ENCODE results near the gene PKNOX2. TPM values are rescaled to one million over a fixed set of nuclear protein-coding genes. Genes with fewer than 3 reads are reported as not detected.

The PKNOX2 gene
- total RNA-seq, 2 experiments from 2014 or later, result not detected

GRCh38 chr11:125414121-125414520 lies 249.6 kb downstream of the PKNOX2 start:
- no peak for DNase-seq
- ChIA-PET CTCF (interaction anchor here (0.7 to 2.5 kb wide), 3 partner anchors 9 to 10 kb away, joined by 3 to 8 read pairs (median 3); no protein-coding TSS in a partner anchor), POLR2A (no interaction called here)
- Mint-ChIP-seq H3K4me1 (no peaks in the 10 kb centered on the region), H3K36me3 (ENCODE audit: low read depth) (no peaks in the 10 kb centered on the region), H3K27me3 (peaks cover 10% of the 10 kb centered on the region), H3K27ac (no peak overlapping the region), H3K4me3 (no peak overlapping the region), H3K9me3 (no peaks in the 10 kb centered on the region)

DNA sequence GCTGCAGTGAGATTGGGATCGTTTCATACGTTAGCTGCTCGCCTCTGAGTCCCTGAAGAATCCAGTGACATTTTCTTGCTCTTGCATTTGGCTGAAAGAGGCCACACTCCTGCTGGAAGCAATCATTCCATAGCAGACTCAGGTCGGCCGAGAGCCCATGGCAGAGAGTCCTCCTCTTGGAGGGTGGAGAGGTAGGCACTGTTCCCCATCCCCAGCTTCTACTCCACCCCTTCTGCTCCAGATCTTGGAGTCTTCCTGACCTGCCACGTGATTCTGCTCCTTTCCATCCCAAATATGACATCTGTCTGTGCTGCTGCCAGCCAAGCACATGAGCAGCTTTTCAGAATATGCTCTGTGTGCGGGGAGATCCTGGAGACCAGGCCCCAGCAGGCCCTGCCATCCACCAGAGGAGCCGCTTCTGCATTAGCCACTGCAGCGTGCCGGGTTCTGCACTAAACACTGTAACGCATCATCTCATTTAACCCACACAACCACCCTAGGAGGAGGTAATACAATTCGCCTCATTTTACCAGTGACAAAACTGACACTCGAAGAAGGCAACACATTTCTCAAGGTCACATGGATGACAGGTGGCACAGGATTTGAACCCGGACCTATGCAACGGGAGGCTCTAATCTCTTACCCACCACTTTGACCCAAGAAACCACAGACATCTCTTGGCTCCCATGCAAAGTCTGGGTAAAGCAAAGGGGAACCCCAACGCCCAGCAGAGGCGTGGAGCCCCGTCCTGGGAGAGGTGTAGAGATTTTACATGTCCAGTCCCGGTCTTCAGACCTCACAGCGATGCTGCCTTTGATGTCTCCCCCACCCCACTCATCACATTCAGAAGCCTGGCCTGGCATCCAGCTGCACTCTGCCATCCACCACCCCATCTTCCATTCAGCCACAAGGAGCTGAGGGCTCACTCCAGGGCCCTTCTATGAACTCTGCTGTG lies 252.7 kb downstream of the PKNOX2 start:
- no peaks in the 10 kb centered on the region for H3K36me3 Mint-ChIP-seq (ENCODE audit: low read depth)
- ChIA-PET POLR2A (no interaction called here), CTCF (interaction anchor here (1.1 kb wide), 1 partner anchor 10 kb away, joined by 3 read pairs; no protein-coding TSS in a partner anchor)
- no peak overlapping the region for H3K27ac Mint-ChIP-seq
- no peak for DNase-seq
- peaks cover 7% of the 10 kb centered on the region for H3K27me3 Mint-ChIP-seq
- H3K4me1 Mint-ChIP-seq, result no peaks in the 10 kb centered on the region
- no peaks in the 10 kb centered on the region for H3K9me3 Mint-ChIP-seq
- H3K4me3 Mint-ChIP-seq, result no peak overlapping the region

GRCh38 chr11:125418396-125418795 lies 253.8 kb downstream of the PKNOX2 start:
- Mint-ChIP-seq H3K9me3 (no peaks in the 10 kb centered on the region), H3K27me3 (peaks cover 7% of the 10 kb centered on the region), H3K36me3 (ENCODE audit: low read depth) (no peaks in the 10 kb centered on the region), H3K4me1 (no peaks in the 10 kb centered on the region), H3K27ac (no peak overlapping the region), H3K4me3 (no peak overlapping the region)
- ChIA-PET POLR2A (no interaction called here), CTCF (no interaction called here)
- no peak for DNase-seq

DNA sequence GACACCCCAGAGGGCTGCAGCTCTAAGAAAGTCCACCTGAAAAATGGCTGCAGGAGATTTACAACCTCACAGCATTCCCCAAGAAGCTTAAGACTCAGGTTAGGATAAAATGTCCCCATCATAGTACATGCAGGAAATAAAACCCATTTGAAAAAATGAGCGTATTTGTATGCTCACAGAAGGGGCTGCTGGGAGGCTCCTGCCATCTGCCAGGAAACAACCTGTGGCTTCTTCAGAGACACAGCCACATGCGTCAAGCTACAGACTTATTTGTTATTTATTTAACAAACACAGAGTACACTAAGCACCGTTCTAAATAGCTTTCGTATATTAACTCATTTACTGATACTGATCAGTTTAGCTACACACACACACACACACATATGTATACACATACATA lies 258.1 kb downstream of the PKNOX2 start:
- ChIA-PET POLR2A (no interaction called here), CTCF (interaction anchor here (0.6 to 1.0 kb wide), 3 partner anchors 8 to 280 kb away, joined by 3 to 4 read pairs (median 3); no protein-coding TSS in a partner anchor)
- H3K27me3 Mint-ChIP-seq, result peaks cover 9% of the 10 kb centered on the region
- H3K27ac Mint-ChIP-seq, result no peak overlapping the region
- no peaks in the 10 kb centered on the region for H3K9me3 Mint-ChIP-seq
- no peak overlapping the region for H3K4me3 Mint-ChIP-seq
- DNase-seq, result no peak
- H3K36me3 Mint-ChIP-seq (ENCODE audit: low read depth), result no peaks in the 10 kb centered on the region
- H3K4me1 Mint-ChIP-seq, result no peaks in the 10 kb centered on the region

DNA sequence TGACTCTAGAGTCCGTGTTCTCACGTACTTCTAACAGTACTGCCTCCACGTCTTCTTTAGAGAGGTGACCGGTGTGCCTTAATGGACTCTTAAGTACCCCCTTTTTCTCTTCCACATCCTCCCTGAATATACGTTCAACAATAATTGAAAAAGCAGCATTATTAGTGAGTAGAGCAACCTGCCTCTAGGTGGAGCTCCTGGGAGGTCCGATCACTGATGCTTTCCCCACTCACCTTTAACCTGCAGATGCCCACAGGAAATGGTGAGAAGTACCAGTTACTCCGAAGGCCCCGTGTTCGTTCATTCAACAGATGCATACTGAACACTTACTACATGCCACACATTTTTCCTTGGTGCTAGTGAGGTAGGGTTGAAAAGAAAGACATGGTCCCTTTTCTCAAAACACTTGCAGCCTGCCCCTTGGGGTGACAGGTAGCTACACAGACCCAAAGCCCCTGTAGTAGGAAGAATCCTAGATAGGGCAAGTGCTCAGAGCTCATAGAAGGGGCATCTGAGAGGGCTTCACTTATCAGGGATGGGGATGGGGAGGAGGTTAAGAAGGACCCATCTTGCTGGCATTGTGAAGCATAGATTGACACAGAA lies 258.8 kb downstream of the PKNOX2 start:
- Mint-ChIP-seq H3K4me3 (no peak overlapping the region), H3K27ac (no peak overlapping the region), H3K9me3 (no peaks in the 10 kb centered on the region), H3K4me1 (no peaks in the 10 kb centered on the region), H3K27me3 (peaks cover 9% of the 10 kb centered on the region), H3K36me3 (ENCODE audit: low read depth) (no peaks in the 10 kb centered on the region)
- DNase-seq, result no peak
- CTCF ChIA-PET, result interaction anchor here (0.6 to 1.0 kb wide), 3 partner anchors 9 to 281 kb away, joined by 3 to 4 read pairs (median 3); no protein-coding TSS in a partner anchor
- POLR2A ChIA-PET, result no interaction called here

- Mint-ChIP-seq H3K27me3 (peaks cover 7% of the 10 kb centered on the region), H3K27ac (no peak overlapping the region), H3K4me3 (no peak overlapping the region), H3K36me3 (ENCODE audit: low read depth) (no peaks in the 10 kb centered on the region), H3K4me1 (no peaks in the 10 kb centered on the region), H3K9me3 (no peaks in the 10 kb centered on the region)
- ChIA-PET POLR2A (no interaction called here), CTCF (no interaction called here)
- DNase-seq, result no peak
Measured at GRCh38 chr11:125425601-125426000, 261.1 kb downstream of the PKNOX2 start.

DNA sequence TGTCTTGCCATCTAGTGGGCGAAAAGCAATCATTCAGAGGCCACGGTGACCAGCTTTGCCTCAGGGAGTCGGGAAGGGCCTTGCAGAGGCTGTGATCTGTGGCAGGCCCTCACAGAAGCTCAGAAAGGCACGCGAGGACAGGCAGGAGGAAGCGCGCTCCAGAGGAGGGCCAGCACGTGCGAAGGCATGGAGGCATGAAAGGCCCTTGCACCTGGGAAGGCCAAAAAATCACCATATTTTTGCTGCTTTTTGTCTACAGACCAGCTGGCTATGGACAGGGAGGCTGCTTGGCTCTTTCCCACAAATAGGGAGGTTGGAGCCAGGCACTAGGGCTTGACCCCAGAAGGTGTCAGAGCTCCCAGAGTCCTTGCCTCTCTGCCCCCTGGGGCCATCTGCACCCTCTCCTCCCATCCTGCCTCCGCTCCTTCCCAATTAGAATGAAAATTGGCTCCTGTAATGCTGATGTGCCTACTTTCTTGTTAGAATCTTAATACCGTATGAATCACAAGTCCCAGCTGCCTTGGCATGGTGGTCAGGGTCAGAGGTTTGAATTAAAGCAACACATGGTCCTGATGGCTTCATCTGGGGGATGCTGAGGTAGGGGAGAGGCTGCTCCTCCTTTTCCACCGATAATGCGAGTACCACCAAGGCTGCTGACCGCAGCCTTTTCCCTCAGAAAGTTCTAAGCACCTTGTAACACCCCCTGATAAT lies 262.4 kb downstream of the PKNOX2 start:
- H3K4me1 Mint-ChIP-seq, result no peaks in the 10 kb centered on the region
- H3K27ac Mint-ChIP-seq, result no peak overlapping the region
- no peak for DNase-seq
- no peak overlapping the region for H3K4me3 Mint-ChIP-seq
- CTCF ChIA-PET, result no interaction called here
- no peaks in the 10 kb centered on the region for H3K36me3 Mint-ChIP-seq (ENCODE audit: low read depth)
- POLR2A ChIA-PET, result no interaction called here
- no peaks in the 10 kb centered on the region for H3K9me3 Mint-ChIP-seq
- H3K27me3 Mint-ChIP-seq, result peaks cover 2% of the 10 kb centered on the region

DNA sequence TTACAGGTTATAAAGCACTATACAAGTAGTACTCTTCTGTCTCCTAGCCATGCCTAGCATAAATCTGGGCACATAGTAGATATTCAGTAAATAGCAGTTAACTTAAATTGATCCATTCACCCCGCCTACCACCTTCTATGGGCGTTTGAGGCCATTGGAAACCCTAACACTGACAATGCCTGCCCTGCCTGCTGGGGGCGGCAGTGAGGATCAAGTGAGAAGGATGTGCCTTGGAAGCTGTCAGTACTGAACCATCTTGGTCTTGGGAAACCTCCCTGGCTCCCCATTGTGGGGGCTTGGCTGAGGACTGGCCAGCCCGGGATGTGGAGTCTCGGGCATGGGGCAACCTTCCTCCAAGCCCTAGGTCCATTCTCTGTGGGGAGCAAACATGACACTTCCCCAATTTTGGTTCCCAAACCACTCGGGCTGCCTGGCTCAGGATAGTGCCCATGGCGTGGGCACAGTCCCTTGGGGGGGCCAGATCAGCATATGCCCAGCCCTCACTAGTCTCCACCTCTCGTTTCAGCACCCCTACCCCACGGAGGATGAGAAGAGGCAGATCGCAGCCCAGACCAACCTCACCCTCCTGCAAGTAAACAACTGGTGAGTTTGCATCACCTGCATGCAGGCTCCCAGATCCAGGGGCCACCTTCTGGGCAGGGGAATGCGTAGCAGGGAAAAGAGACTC lies 264.1 kb downstream of the PKNOX2 start:
- H3K27me3 Mint-ChIP-seq, result peaks cover 2% of the 10 kb centered on the region
- ChIA-PET CTCF (interaction anchor here (0.8 to 2.8 kb wide), 9 partner anchors 9 to 884 kb away, joined by 3 to 9 read pairs (median 3); partner anchors contain the start of gene CCDC15), POLR2A (no interaction called here)
- no peaks in the 10 kb centered on the region for H3K9me3 Mint-ChIP-seq
- no peaks in the 10 kb centered on the region for H3K36me3 Mint-ChIP-seq (ENCODE audit: low read depth)
- DNase-seq, result no peak
- no peak overlapping the region for H3K4me3 Mint-ChIP-seq
- no peaks in the 10 kb centered on the region for H3K4me1 Mint-ChIP-seq
- no peak overlapping the region for H3K27ac Mint-ChIP-seq

DNA sequence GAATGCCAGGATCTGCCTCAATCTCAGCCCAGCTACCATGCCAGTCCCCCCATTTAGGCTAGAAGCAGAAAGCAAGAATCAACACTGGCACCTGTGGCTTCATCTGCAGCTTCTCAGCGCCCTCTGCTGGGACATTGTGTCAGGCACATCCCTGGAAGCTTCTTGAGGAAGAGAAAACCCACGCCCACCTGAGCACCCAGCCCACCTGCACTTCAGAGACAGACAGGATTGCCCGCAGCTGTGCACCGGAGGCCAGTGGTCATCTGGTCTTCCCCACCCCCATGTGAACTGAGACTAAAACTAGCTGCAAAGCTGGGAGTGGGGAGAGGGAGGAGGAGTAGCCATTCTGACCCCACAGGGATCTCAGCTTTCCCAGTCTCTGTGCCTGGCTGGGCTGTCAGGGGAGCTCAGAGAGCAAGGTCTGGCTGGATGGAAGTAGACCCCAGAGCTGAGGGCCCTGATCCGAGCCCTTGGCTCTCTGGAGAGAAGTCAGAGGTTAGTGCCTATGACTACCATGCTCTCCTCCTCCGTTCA lies 264.7 kb downstream of the PKNOX2 start:
- Mint-ChIP-seq H3K4me3 (no peak overlapping the region), H3K4me1 (no peaks in the 10 kb centered on the region), H3K36me3 (ENCODE audit: low read depth) (no peaks in the 10 kb centered on the region), H3K27ac (no peak overlapping the region), H3K9me3 (no peaks in the 10 kb centered on the region), H3K27me3 (peaks cover 2% of the 10 kb centered on the region)
- ChIA-PET CTCF (interaction anchor here (0.8 to 2.8 kb wide), 10 partner anchors 8 to 885 kb away, joined by 3 to 9 read pairs (median 3); partner anchors contain the start of gene CCDC15), POLR2A (no interaction called here)
- DNase-seq, result peak; percentile 51

- Mint-ChIP-seq H3K27me3 (peaks cover 2% of the 10 kb centered on the region), H3K4me1 (no peaks in the 10 kb centered on the region), H3K27ac (no peak overlapping the region), H3K4me3 (no peak overlapping the region), H3K9me3 (no peaks in the 10 kb centered on the region), H3K36me3 (ENCODE audit: low read depth) (no peaks in the 10 kb centered on the region)
- ChIA-PET CTCF (interaction anchor here (0.6 to 2.8 kb wide), 12 partner anchors 7 to 886 kb away, joined by 3 to 9 read pairs (median 3); partner anchors contain the start of gene CCDC15), POLR2A (no interaction called here)
- no peak for DNase-seq
Measured at GRCh38 chr11:125429807-125430678, 265.5 kb downstream of the PKNOX2 start.

GRCh38 chr11:125431009-125431408 lies 266.5 kb downstream of the PKNOX2 start:
- Mint-ChIP-seq H3K36me3 (ENCODE audit: low read depth) (no peaks in the 10 kb centered on the region), H3K4me1 (no peaks in the 10 kb centered on the region), H3K27me3 (peaks cover 6% of the 10 kb centered on the region), H3K27ac (no peak overlapping the region), H3K4me3 (no peak overlapping the region), H3K9me3 (no peaks in the 10 kb centered on the region)
- ChIA-PET POLR2A (no interaction called here), CTCF (interaction anchor here (0.6 to 2.8 kb wide), 4 partner anchors 12 to 30 kb away, joined by 3 to 9 read pairs (median 4); no protein-coding TSS in a partner anchor)
- DNase-seq, result no peak
